ENCODE measurements around the gene ISOC2.

The ISOC2 gene

GRCh38 chr19:55484593-55485438, 23.4 kb upstream of the ISOC2 start, which contains the start of gene NAT14:
NAT14 (plus strand) TSS chr19:55485188; CDS start chr19:55485709, 521 bp downstream.
- DNase-seq = peak; percentile 77
- peak within 1 kb of the TSS; percentile 84 for H3K27ac ChIP-seq
- H3K4me3 ChIP-seq (ENCODE audit: low read depth, low read length) = peak within 1 kb of the TSS; percentile 67

GRCh38 chr19:55483706-55484592, 22.5 kb upstream of the ISOC2 start:
- no peak overlapping the region; the same call in 1 of the 2 replicates for H3K27ac ChIP-seq
- peak overlapping the region; percentile 67; the same call in 1 of the 2 replicates for H3K4me3 ChIP-seq (ENCODE audit: low read depth, low read length)
- peaks cover 10% of the 10 kb centered on the region for H3K36me3 ChIP-seq
- no peak for DNase-seq
- H3K9me3 ChIP-seq (ENCODE audit: severe bottlenecking) = no peaks in the 10 kb centered on the region
- TF ChIP-seq CTCF (IDR thresholded peaks at IDR 0.05; ENCODE audit: low read depth, low read length) = no peak
- no peaks in the 10 kb centered on the region for H3K27me3 ChIP-seq (ENCODE audit: insufficient read depth, low read depth, severe bottlenecking)

More at GRCh38 chr19:55484593-55485438, 23.4 kb upstream of the ISOC2 start, which contains the start of gene NAT14:
- no peak for TF ChIP-seq CTCF (IDR thresholded peaks at IDR 0.05; ENCODE audit: low read depth, low read length)
- Histone ChIP-seq H3K27me3 (ENCODE audit: insufficient read depth, low read depth, severe bottlenecking) (no peaks in the 10 kb centered on the region), H3K36me3 (peaks cover 10% of the 10 kb centered on the region), H3K9me3 (ENCODE audit: severe bottlenecking) (no peaks in the 10 kb centered on the region)

GRCh38 chr19:55482967-55483705, 21.7 kb upstream of the ISOC2 start:
- peaks cover 10% of the 10 kb centered on the region for H3K36me3 ChIP-seq
- H3K4me3 ChIP-seq (ENCODE audit: low read depth, low read length) = no peak overlapping the region
- no peak for DNase-seq
- H3K27ac ChIP-seq = no peak overlapping the region
- TF ChIP-seq CTCF (IDR thresholded peaks at IDR 0.05; ENCODE audit: low read depth, low read length) = no peak
- H3K9me3 ChIP-seq (ENCODE audit: severe bottlenecking) = no peaks in the 10 kb centered on the region
- no peaks in the 10 kb centered on the region for H3K27me3 ChIP-seq (ENCODE audit: insufficient read depth, low read depth, severe bottlenecking)

- no peak for DNase-seq
- peaks cover 10% of the 10 kb centered on the region for H3K36me3 ChIP-seq
Measured at GRCh38 chr19:55482156-55482961, 20.9 kb upstream of the ISOC2 start.

More at GRCh38 chr19:55482156-55482961, 20.9 kb upstream of the ISOC2 start:
- Histone ChIP-seq H3K9me3 (ENCODE audit: severe bottlenecking) (no peaks in the 10 kb centered on the region), H3K27ac (no peak overlapping the region), H3K27me3 (ENCODE audit: insufficient read depth, low read depth, severe bottlenecking) (no peaks in the 10 kb centered on the region), H3K4me3 (ENCODE audit: low read depth, low read length) (no peak overlapping the region)
- no peak for TF ChIP-seq CTCF (IDR thresholded peaks at IDR 0.05; ENCODE audit: low read depth, low read length)
